ENCODE measurements around the gene FGD1. TPM values are rescaled to one million over a fixed set of nuclear protein-coding genes. Genes with fewer than 3 reads are reported as not detected.

Gene FGD1
- total RNA-seq, 3 donors from 2014 or later (not counting 1 experiment from before 2014, with no cell fraction given), result 0.07 TPM; not detected in 2

DNA sequence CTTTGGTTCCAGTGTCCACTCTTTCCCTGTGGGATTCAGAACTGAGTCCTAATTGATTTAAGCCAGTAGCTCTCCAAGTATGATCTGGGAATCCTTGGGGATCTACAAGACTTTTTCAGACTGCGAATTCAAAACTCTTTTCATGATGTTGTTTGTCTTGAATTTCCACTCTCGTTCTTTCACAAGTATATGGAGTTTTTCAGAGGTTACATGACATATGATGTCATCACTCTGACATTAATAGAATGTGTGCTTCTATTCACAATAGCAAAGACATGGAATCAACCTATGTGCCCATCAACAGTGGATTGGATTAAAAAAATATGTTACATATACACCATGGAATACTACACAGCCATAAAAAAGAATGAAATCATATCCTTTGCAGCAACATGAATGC, 79.1 kb downstream of the FGD1 start:
- WGBS (ENCODE audit: insufficient coverage), result no CpG with 5 or more reads among the region's 2 CpGs
- H3K9me3 Mint-ChIP-seq, result no peaks in the 10 kb centered on the region
- peaks cover 33 to 57% of the 10 kb centered on the region in 2 donors for H3K27me3 Mint-ChIP-seq (ENCODE audit: low read depth in 2 of 2)

DNA sequence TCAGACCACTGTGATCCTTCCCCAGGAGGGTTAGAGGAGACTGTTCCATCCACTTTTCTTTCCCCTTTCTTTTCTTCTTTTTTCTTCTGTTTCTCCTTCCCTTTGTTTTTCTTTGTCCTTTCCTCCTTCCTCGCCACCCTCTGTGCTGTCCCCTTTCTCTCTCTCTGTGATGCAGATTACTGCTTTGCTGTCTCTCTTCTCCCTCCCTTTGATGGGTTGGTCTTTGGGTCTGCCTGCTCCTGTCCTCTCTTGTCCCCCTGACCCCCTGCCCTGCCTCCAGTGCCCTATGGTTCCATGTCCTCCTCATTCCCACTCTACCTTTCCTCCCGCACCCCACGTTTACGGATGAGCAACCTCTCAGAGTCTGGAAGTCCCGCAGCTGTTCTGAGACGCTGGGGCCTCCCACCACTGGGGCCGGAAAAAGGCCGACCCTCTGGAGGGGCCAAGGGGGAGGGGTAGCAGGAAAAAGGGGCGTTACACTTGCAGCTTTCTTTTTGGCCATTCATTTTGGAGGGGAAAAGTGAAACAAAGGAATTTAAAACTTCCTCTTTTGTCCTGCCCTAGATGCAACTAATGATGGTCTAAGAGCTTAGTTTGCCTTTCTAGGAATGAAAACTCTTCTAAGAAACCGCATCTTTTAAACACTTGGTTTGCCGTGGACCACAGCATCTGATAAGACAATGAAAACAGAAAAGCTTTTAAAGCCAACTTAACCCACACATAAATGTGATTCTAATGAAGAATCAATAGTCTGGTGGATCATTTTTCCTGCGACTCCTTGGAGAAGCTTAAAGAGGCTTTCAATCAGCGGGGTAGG, 80.3 kb downstream of the FGD1 start:
- H3K9me3 ChIP-seq (ENCODE audit: control insufficient read depth, insufficient read depth, low read length), result no peaks in the 10 kb centered on the region
- H3K4me1 ChIP-seq (ENCODE audit: control insufficient read depth, insufficient read depth, low read length), result peaks cover 4% of the 10 kb centered on the region
- H3K36me3 ChIP-seq (ENCODE audit: control insufficient read depth, insufficient read depth, low read length), result no peaks in the 10 kb centered on the region
- H3K4me3 Mint-ChIP-seq, result no peak overlapping the region
- intact Hi-C loops (cut with micrococcal nuclease), result no loop called here
- ATAC-seq (no peak), DNase-seq (peak in 1 of 2 donors; percentile 9)
- no peak overlapping the region for H3K27ac ChIP-seq (ENCODE audit: low read length)
- H3K27me3 Mint-ChIP-seq (ENCODE audit: low read depth in 2 of 2), result peaks cover 31 to 54% of the 10 kb centered on the region in 2 donors
- H3K4me1 Mint-ChIP-seq, result peaks cover 4 to 5% of the 10 kb centered on the region in 2 donors
- no peak for TF ChIP-seq CTCF (IDR thresholded peaks at IDR 0.05)
- no peaks in the 10 kb centered on the region for H3K9me3 Mint-ChIP-seq
- no peak overlapping the region for H3K27ac Mint-ChIP-seq
- no peaks in the 10 kb centered on the region for H3K36me3 Mint-ChIP-seq
- WGBS (ENCODE audit: insufficient coverage), result 26% methylated on average over 8 of the region's 13 CpGs
- H3K27me3 ChIP-seq (ENCODE audit: control insufficient read depth, insufficient read depth, low read length), result peaks cover 16% of the 10 kb centered on the region
- H3K4me3 ChIP-seq (ENCODE audit: low read length), result no peak overlapping the region

More for the DNA sequence above, 79.1 kb downstream of the FGD1 start:
- Histone ChIP-seq H3K27ac (ENCODE audit: low read length) (no peak overlapping the region), H3K27me3 (ENCODE audit: control insufficient read depth, insufficient read depth, low read length) (peaks cover 16% of the 10 kb centered on the region), H3K9me3 (ENCODE audit: control insufficient read depth, insufficient read depth, low read length) (no peaks in the 10 kb centered on the region), H3K36me3 (ENCODE audit: control insufficient read depth, insufficient read depth, low read length) (no peaks in the 10 kb centered on the region), H3K4me3 (ENCODE audit: low read length) (no peak overlapping the region), H3K4me1 (ENCODE audit: control insufficient read depth, insufficient read depth, low read length) (peaks cover 4% of the 10 kb centered on the region)
- no peak for ATAC-seq
- Mint-ChIP-seq H3K27ac (no peak overlapping the region), H3K36me3 (no peaks in the 10 kb centered on the region), H3K4me1 (peaks cover 4 to 5% of the 10 kb centered on the region in 2 donors), H3K4me3 (no peak overlapping the region)
- no peak for TF ChIP-seq CTCF (IDR thresholded peaks at IDR 0.05)
- no peak for DNase-seq
- intact Hi-C loops (cut with micrococcal nuclease), result no loop called here

DNA sequence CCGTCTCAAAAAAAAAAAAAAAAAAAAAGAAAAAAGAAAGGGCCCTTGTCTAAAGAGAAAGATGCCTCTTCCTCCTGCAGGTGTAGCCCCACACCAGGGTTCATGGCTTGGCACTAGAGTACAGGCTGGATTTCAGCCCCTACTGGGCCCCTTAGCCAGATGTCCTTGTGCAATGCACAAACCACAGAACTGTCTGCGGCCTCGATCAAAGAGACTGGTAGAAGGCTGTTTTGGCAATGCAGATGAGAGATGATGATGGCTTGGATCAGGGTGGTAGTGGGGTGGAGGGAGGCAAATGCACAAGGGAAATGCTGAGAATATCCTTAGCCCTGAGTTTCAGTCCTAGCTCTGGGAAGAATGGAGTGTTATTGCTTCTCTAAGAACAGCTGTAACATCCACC, 82.3 kb downstream of the FGD1 start:
- Mint-ChIP-seq H3K4me3 (no peak overlapping the region), H3K9me3 (no peaks in the 10 kb centered on the region), H3K36me3 (no peaks in the 10 kb centered on the region), H3K27ac (no peak overlapping the region), H3K4me1 (peaks cover 9 to 10% of the 10 kb centered on the region in 2 donors), H3K27me3 (ENCODE audit: low read depth in 2 of 2) (peaks cover 22 to 35% of the 10 kb centered on the region in 2 donors)
- Histone ChIP-seq H3K4me1 (ENCODE audit: control insufficient read depth, insufficient read depth, low read length) (peaks cover 10% of the 10 kb centered on the region), H3K27ac (ENCODE audit: low read length) (no peak overlapping the region), H3K36me3 (ENCODE audit: control insufficient read depth, insufficient read depth, low read length) (no peaks in the 10 kb centered on the region), H3K9me3 (ENCODE audit: control insufficient read depth, insufficient read depth, low read length) (no peaks in the 10 kb centered on the region), H3K4me3 (ENCODE audit: low read length) (no peak overlapping the region), H3K27me3 (ENCODE audit: control insufficient read depth, insufficient read depth, low read length) (peaks cover 22% of the 10 kb centered on the region)
- ATAC-seq (peak in 1 of 3 donors; percentile 24), DNase-seq (peak in 1 of 2 donors; percentile 1)
- 0% methylated on average over 2 of the region's 3 CpGs for WGBS (ENCODE audit: insufficient coverage)
- intact Hi-C loops (cut with micrococcal nuclease), result no loop called here
- TF ChIP-seq CTCF (IDR thresholded peaks at IDR 0.05), result no peak

Measured in natural killer cell (primary cell).